Measurements from ENCODE around the gene TXNRD1.
"Not testable (repeated sequence)": the region's sequence is repeated elsewhere in the genome, so short reads cannot be mapped to it uniquely, and the experiment has no call there.

Gene TXNRD1

DNA sequence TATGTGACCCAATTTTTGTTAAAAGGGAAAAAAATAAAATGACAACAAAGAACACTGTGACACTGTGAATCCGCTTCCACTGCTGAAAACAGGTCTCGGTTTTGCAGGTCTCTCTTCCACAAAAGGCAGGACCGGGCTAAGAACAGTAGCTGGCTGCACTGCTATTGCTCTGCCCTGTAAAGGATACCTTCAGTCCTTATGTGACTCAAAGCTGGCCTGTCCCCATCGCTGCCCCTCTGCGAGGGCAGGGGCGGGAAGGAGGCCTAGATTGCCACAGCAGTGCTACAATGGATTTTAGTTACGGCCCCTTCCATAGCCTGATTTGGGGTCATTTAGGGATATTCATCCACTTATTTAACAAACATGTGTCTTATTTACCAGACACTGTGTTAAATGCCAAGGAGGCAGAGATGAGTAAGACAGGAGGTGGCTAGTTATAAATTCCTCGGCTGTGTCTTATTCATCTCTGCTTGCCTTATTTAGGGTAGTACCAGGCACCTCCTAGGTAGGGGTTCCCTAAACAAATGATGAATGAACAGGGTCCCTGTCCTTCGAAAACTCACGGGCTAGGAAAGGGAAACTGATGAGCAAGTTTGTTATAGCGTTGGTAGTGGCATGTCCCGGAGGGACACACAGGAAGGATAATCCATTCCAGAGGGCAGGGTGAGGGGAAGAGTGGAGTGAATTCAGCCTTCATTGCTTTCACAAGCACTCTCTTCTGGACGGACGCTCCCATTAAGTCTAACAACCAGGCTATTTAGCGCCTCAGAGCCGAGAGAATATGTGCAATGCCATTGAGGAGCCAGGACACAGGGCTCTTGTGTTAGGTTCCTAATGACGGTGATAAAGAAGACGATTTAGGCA, 161.3 kb downstream of the TXNRD1 start:
- DNase-seq = no peak

DNA sequence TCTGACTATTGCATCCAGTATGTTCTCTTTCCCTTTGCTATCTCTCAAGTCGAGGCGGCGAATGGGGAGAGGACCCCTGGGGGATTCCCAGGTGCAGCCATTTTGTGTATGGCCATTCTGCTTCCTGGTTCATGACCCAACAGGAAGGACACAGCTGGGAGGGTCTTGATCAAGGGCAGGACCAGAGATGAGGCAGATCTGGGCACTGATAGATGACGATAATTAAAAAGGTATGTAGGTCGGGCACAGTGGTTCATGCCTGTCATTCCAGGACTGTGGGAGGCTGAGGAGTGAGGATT, 161.9 kb downstream of the TXNRD1 start:
- no peak for DNase-seq

DNA sequence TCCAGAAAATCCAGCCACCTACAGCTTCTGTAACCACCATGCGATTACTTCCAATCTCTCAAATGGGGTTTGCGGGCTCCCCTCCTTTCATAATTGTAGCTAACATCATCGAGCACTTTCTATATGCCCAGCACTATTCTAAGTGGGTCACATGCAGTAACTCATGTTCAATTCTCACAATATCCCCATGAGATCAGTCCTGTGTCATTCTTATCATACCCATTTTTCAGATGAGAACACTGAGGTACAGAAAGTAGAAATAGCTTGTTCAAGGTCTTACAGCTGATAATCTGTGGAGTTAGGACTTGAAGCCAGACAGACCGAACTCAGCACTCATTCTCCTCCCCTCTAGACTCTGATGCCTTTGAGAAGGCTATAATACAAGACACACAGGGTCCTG, 162.8 kb downstream of the TXNRD1 start:
- no peak for DNase-seq

DNA sequence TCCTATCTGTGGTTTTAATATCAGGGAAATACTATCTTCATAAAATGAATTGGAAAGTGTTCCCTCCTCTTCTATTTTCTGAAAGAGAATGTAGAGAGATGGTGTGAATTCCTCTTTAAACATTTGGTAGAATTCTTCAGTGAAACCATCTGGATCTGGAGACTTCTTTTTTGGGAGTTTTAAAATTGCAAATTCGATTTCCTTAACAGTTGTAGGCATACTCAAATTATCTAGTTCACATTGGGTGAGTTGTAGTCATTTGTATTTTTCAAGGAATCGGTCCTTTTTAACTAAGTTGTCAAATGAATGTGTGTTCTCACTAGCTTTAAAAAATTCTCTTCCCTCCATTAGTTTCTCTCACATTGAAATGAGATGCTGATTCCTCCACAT, 165.8 kb downstream of the TXNRD1 start:
- no peak for DNase-seq

DNA sequence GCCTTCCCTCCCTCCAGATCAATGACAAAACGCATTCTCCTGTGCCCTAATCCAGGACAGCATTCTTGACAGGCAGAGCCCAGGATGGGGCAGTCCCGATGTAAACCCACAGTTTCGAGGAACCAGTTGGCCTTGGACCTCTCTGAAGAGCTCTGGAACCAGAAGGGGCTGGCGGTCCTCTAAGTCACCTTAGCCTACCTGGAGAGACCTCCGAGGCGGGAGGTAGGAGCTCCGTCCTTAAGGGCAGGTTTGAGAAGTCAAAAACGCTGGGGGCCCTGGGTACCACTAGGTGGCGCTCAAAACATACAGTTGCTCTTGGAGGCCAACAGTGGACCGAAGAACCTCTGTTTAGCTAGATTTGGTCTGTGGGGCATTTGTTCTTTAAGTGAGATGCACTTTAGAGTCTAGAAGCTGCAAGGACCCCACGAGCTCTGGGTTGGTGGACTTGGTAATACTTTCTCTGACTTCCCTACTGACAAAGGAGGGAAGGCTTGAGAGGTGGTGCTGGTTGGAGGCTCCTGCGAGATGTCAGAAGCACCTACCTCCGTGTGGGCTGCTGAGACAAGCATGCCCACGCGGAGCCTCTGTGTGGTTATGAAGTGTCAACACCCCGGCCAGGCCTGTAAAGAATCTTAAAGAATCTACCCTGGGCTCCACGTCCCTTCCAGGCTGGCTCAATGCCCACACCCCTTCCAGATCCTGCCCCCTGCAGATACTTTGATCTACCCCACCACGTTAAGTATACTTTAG, 166.3 kb downstream of the TXNRD1 start:
- DNase-seq = peak; percentile 25

DNA sequence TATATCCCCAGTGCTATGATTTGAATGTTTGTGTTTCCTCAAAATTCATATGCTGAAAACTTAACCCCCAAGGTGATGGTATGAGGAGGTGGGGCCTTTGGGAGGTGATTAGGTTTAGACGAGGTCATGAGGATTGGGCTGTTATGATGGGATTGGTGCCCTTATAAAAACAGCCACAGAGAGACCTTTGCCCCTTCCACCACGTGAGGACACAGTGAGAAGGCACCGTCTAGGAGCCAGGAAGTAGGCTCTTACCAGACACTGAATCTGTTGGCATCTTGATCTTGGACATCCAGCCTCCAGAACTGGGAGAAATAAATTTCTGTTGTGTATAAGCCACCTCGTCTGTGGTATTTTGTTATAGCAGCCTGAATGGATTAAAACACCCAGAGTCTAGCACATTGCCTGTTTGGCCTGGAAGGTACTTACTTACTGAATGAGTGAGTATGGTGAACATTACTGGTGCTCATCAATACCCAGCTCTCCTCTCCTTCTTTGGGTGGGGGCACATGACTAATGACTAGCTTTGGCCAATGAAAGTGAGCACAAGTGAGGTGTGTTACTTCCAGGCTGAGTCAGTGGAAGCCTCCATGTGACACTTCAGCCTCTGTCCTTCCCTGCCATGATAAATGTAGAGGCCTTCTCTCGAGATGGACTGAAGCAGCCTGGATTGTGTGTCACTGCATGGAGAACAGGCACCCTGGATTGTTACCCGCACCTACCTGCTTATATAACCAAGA, 168.7 kb downstream of the TXNRD1 start:
- DNase-seq = no peak

DNA sequence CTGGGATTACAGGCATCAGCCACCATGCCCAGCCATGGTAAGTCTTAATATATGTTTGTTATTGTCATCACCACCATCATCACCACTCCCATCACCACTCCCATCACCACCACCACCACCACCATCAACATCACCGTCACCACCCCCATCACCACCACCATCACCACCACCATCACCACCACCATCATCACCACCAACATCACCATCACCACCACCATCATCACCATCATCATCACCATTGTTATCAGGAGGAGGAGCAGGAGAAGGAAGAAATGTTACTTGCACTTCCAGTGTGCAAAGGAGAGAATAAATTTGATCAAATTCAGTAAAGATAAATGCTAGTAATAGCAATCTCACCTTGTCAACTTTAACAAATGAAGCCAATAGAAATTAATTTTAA, 169.9 kb downstream of the TXNRD1 start:
- DNase-seq = no peak

DNA sequence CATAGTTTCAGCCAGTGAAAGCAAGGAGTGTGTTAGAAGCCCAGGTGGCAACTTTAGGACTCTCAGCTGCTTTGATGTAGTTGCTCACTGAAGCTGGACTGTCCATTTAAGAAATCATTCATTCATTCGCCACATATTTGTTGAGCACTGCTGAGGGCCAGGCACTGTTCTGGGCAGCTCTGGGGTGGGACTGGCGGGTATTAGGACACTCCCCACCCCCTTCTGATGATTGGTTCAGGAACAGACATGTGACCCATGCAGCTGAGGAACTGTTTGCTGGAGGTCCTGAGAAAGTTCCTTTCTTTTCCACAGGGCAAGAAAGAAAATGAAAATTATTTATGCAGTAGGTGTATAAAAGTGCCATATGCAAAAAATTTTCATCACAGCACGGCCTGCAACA, 170.9 kb downstream of the TXNRD1 start:
- no peak for DNase-seq

DNA sequence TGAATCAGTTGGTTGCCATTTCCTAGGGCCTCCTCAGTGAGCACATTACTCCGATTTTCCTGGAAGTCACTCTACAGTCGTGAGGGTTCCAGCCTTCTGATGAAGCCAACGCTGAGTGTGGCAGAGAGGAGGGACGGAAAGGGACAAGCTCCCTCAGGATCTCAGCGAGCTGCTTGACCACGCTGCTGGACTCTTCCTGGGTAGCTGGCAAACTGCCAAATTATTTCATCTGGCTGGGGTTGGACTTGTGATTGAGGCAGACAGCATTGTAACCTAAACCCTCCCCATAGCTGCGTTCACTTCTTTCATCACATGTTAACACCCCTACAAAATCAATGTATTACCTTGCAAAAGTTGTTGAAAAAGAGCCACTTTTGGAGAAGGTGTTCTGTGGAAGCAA, 171.6 kb downstream of the TXNRD1 start:
- no peak for DNase-seq

DNA sequence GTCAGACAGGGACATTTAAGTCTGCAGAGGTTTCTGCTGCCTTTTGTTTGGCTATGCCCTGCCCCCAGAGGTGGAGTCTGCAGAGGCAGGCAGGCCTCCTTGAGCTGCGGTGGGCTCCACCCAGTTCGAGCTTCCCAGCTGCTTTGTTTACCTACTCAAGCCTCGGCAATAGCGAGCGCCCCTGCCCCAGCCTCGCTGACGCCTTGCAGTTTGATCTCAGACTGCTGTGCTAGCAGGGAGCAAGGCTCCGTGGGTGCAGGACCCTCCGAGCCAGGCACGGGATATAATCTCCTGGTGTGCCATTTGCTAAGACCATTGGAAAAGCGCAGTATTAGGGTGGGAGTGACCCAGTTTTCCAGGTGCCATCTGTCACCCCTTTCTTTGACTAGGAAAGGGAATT, 178.5 kb downstream of the TXNRD1 start:
- not testable (repeated sequence) for DNase-seq
